Colonic mucosa (tissue), 4 donors: ENCODE measurements around the gene GAPVD1. TPM values are rescaled to one million over a fixed set of nuclear protein-coding genes. Genes with fewer than 3 reads are reported as not detected.

Experiments
- DNase-seq: peaks from one replicate; pipeline ENCODE4 v3.0.0-alpha.2; 2020
- H3K27ac ChIP-seq: fragments of 200-600 bp; one replicate; pipeline ENCODE4 v1.8.0; 2021
- H3K27me3 ChIP-seq: fragments of 200-600 bp; one replicate; pipeline ENCODE4 v1.8.0; 2021
- H3K36me3 ChIP-seq: fragments of 200-600 bp; one replicate; pipeline ENCODE4 v1.8.0; 2021
- H3K4me1 ChIP-seq: fragments of 200-600 bp; one replicate; pipeline ENCODE4 v1.8.0; 2021; ENCODE audit warnings: mild to moderate bottlenecking
- H3K4me3 ChIP-seq: fragments of 200-600 bp; one replicate; pipeline ENCODE4 v1.8.0; 2021
- H3K9ac ChIP-seq, 2 donors: one replicate each; pipeline ENCODE4 v1.7.0; 2013; ENCODE audit warnings: control low read depth in 2 of 2, low read depth in 2 of 2, low read length in 2 of 2
- H3K9me3 ChIP-seq: fragments of 200-600 bp; one replicate; pipeline ENCODE4 v1.8.0; 2021
- CTCF ChIP-seq: fragments of 200-600 bp; IDR thresholded peaks from one replicate; pipeline ENCODE4 v1.8.0; 2022; ENCODE audit warnings: antibody characterized with exemption, mild to moderate bottlenecking
- intact Hi-C: fragments of 100-400 bp; cut with DNase I; formaldehyde crosslinking; loops from one replicate; pipeline ENCODE4 v1.14.1; 2022
- total RNA-seq, 2 donors: library from RNA; stranded (reverse); fragmentation: NEBNext Ultra II Directional in 1 of 2; extraction: Animal tissue kit (Norgen Biotek cat#: 25700) in 1 of 2; gene quantifications; one replicate each; pipeline ENCODE4 v1.2.1, GENCODE V29; 2021
- donor health status: healthy.
- donor health status: DM: no; HTN: no; CAD: no.
- donor health status: DM: no; HTN: no; CAD: no.

Gene GAPVD1
- total RNA-seq, 2 donors from 2014 or later, result 38.9 to 42.0 TPM

GRCh38 chr9:125329978-125330377, 68.4 kb downstream of the GAPVD1 start:
- Histone ChIP-seq H3K36me3 (peaks cover under 1% of the 10 kb centered on the region), H3K27me3 (no peaks in the 10 kb centered on the region), H3K4me1 (no peaks in the 10 kb centered on the region), H3K9ac (no peak overlapping the region), H3K9me3 (no peaks in the 10 kb centered on the region), H3K4me3 (no peak overlapping the region), H3K27ac (no peak overlapping the region)
- DNase-seq, result no peak
- intact Hi-C loops, result no loop called here
- TF ChIP-seq CTCF, result no peak

GRCh38 chr9:125330587-125330986, 69.0 kb downstream of the GAPVD1 start:
- no peak for DNase-seq
- intact Hi-C loops, result no loop called here
- Histone ChIP-seq H3K27ac (no peak overlapping the region), H3K9ac (no peak overlapping the region), H3K9me3 (no peaks in the 10 kb centered on the region), H3K27me3 (no peaks in the 10 kb centered on the region), H3K4me1 (no peaks in the 10 kb centered on the region), H3K4me3 (no peak overlapping the region), H3K36me3 (no peaks in the 10 kb centered on the region)
- no peak for TF ChIP-seq CTCF

GRCh38 chr9:125332527-125332926, 70.9 kb downstream of the GAPVD1 start:
- H3K9ac ChIP-seq, result no peak overlapping the region
- H3K27me3 ChIP-seq, result no peaks in the 10 kb centered on the region
- no peak overlapping the region for H3K4me3 ChIP-seq
- H3K4me1 ChIP-seq, result no peaks in the 10 kb centered on the region
- intact Hi-C loops, result no loop called here
- DNase-seq, result no peak
- no peak for TF ChIP-seq CTCF
- no peak overlapping the region for H3K27ac ChIP-seq
- H3K9me3 ChIP-seq, result no peaks in the 10 kb centered on the region
- H3K36me3 ChIP-seq, result no peaks in the 10 kb centered on the region

- H3K4me3 ChIP-seq, result no peak overlapping the region
- intact Hi-C loops, result no loop called here
- TF ChIP-seq CTCF, result no peak
- no peaks in the 10 kb centered on the region for H3K36me3 ChIP-seq
- no peaks in the 10 kb centered on the region for H3K4me1 ChIP-seq
- H3K9ac ChIP-seq, result no peak overlapping the region
- H3K27me3 ChIP-seq, result no peaks in the 10 kb centered on the region
- H3K9me3 ChIP-seq, result no peaks in the 10 kb centered on the region
- DNase-seq, result no peak
- no peak overlapping the region for H3K27ac ChIP-seq
These were observed 75.6 kb downstream of the GAPVD1 start for GRCh38 chr9:125337236-125337635.

GRCh38 chr9:125338929-125339328, 77.3 kb downstream of the GAPVD1 start:
- Histone ChIP-seq H3K27me3 (no peaks in the 10 kb centered on the region), H3K27ac (no peak overlapping the region), H3K4me1 (no peaks in the 10 kb centered on the region), H3K36me3 (no peaks in the 10 kb centered on the region), H3K9me3 (no peaks in the 10 kb centered on the region), H3K9ac (no peak overlapping the region), H3K4me3 (no peak overlapping the region)
- no peak for TF ChIP-seq CTCF
- DNase-seq, result no peak
- intact Hi-C loops, result no loop called here

GRCh38 chr9:125341566-125341965, 79.9 kb downstream of the GAPVD1 start:
- Histone ChIP-seq H3K9me3 (no peaks in the 10 kb centered on the region), H3K36me3 (peaks cover 5% of the 10 kb centered on the region), H3K27ac (no peak overlapping the region), H3K4me1 (no peaks in the 10 kb centered on the region), H3K9ac (no peak overlapping the region), H3K27me3 (no peaks in the 10 kb centered on the region), H3K4me3 (no peak overlapping the region)
- no peak for DNase-seq
- intact Hi-C loops, result no loop called here
- TF ChIP-seq CTCF, result no peak
